T-helper 17 cell (primary cell): ENCODE results near the gene CAMSAP2. TPM values are rescaled to one million over a fixed set of nuclear protein-coding genes. Genes with fewer than 3 reads are reported as not detected.

Experiments used
- ATAC-seq: fragments of 150-1000 bp; cut with Tn5 transposase; 2 replicates; pipeline ENCODE4 v1.10.0; 2021; ENCODE audit warnings: mild to moderate bottlenecking, moderate library complexity
- DNase-seq, 3 donors: peaks; one replicate each; pipeline versions ENCODE4 v3.0.0 to v3.0.0-alpha.2; 2020 to 2021
- H3K9me3 ChIP-seq: one replicate; pipeline ENCODE4 v1.7.0; 2013; ENCODE audit warnings: low read length, mild to moderate bottlenecking; ENCODE audit not compliant: control insufficient read depth, poor library complexity, severe bottlenecking
- H3K27ac Mint-ChIP-seq: one replicate; pipeline ENCODE4 v1.8.0; 2022; ENCODE audit warnings: mild to moderate bottlenecking, moderate library complexity, mixed read lengths
- H3K27me3 Mint-ChIP-seq: one replicate; pipeline ENCODE4 v1.8.0; 2022; ENCODE audit warnings: mixed read lengths
- H3K36me3 Mint-ChIP-seq: one replicate; pipeline ENCODE4 v1.8.0; 2022; ENCODE audit warnings: low read depth, mixed read lengths
- H3K4me1 Mint-ChIP-seq: one replicate; pipeline ENCODE4 v1.8.0; 2022; ENCODE audit warnings: mild to moderate bottlenecking, mixed read lengths
- H3K4me3 Mint-ChIP-seq: one replicate; pipeline ENCODE4 v1.8.0; 2022; ENCODE audit warnings: mild to moderate bottlenecking, moderate library complexity, mixed read lengths
- total RNA-seq, 4 donors: library from RNA in 2 of 4; stranded (reverse) in 2 of 4; gene quantifications; one replicate each; pipeline ENCODE4 v1.2.3 and lab custom pipeline; 2022 to 2026

The CAMSAP2 gene
- total RNA-seq, 2 donors from 2014 or later = 2.8 to 3.1 TPM

DNA sequence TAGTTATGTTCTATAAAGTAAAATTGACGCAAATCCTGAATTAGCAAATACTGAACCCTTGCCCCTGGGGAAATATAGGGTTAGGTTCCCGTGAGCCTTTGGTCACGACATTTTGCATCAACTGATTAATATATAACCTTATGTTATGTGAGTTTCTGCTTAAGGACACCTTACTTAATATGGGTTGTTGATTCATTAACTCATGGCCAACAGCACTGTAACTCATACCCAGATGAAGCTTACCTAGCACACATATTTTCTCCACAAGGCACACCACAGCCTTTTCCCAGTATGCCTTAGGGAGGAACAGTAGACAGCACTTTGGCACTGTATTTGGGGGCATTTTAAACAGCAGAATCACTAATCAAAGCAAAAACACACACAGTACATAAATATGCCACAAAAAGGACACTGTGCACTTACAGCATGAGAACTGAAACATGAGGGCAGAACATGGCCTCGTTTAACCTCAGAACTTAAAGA is 171.1 kb downstream of the CAMSAP2 start:
- DNase-seq (no peak), ATAC-seq (no peak)
- H3K27ac Mint-ChIP-seq = no peak overlapping the region
- H3K4me3 Mint-ChIP-seq = no peak overlapping the region
- H3K27me3 Mint-ChIP-seq = peaks cover 4% of the 10 kb centered on the region
- H3K36me3 Mint-ChIP-seq = no peaks in the 10 kb centered on the region
- no peaks in the 10 kb centered on the region for H3K9me3 ChIP-seq
- peaks cover 20% of the 10 kb centered on the region for H3K4me1 Mint-ChIP-seq

Other genes with a start within 250 kb of the CAMSAP2 start
- under 1 TPM; 0.08 to 0.12 TPM for gene KIF14, start 118.1 kb upstream of the CAMSAP2 start, total RNA-seq
- gene DDX59, start 69.0 kb upstream of the CAMSAP2 start, total RNA-seq = 10 to 100 TPM; 24.0 to 29.4 TPM
- 10 to 100 TPM; 10.9 to 18.3 TPM for gene GPR25, start 134.1 kb downstream of the CAMSAP2 start, total RNA-seq
- gene INAVA, start 156.0 kb downstream of the CAMSAP2 start, total RNA-seq = under 1 TPM; 0.25 to 0.39 TPM